GM12878 (cell line): Measurements from ENCODE around the gene MED13L. TPM values are rescaled to one million over a fixed set of nuclear protein-coding genes. Genes with fewer than 3 reads are reported as not detected.
A peak's percentile ranks its signal among the peaks of the same experiment; 100 is the strongest.

Source experiments
- BCL11A ChIP-seq: IDR thresholded peaks from 2 replicates; pipeline ENCODE4 v1.6.1; 2011; ENCODE audit warnings: low read depth, low read length
- CEBPB ChIP-seq, 2 experiments: fragments of 150-350 bp in 1 of 2; IDR thresholded peaks; 2 replicates each; pipeline ENCODE4 v1.6.1; 2012 to 2014; ENCODE audit warnings: low read depth in 2 of 2, low read length in 2 of 2, borderline replicate concordance in 1 of 2, inconsistent platforms in 1 of 2
- E2F8 ChIP-seq: fragments of 450-650 bp; IDR thresholded peaks from 2 replicates; pipeline ENCODE4 v1.6.1; 2018; ENCODE audit warnings: mild to moderate bottlenecking, low read depth, moderate library complexity; ENCODE audit not compliant: partially characterized antibody
- EGR1 ChIP-seq, 2 experiments: IDR thresholded peaks; 1 replicate in 1 of 2; 2 replicates in 1 of 2; pipeline ENCODE4 v1.6.1; 2011 to 2012; ENCODE audit warnings: low read depth in 2 of 2, low read length in 2 of 2, borderline replicate concordance in 1 of 2, mild to moderate bottlenecking in 1 of 2, moderate library complexity in 1 of 2
- ETV6 ChIP-seq, 2 experiments: fragments of 450-650 bp in 1 of 2; IDR thresholded peaks in 1 of 2; conservative IDR thresholded peaks in 1 of 2; 2 replicates each; pipeline ENCODE4 v1.6.1; 2014; ENCODE audit warnings: antibody characterized with exemption in 1 of 2, borderline replicate concordance in 1 of 2, low read depth in 1 of 2, mild to moderate bottlenecking in 1 of 2, moderate library complexity in 1 of 2
- HSF1 ChIP-seq: fragments of 150-350 bp; IDR thresholded peaks from 2 replicates; pipeline ENCODE4 v1.6.1; 2014; ENCODE audit warnings: mild to moderate bottlenecking, low read depth, low read length
- IRF5 ChIP-seq: fragments of 450-650 bp; IDR thresholded peaks from 2 replicates; pipeline ENCODE4 v1.6.1; 2017; ENCODE audit warnings: borderline replicate concordance
- JUNB ChIP-seq: IDR thresholded peaks from 2 replicates; pipeline ENCODE4 v1.6.1; 2016; ENCODE audit warnings: antibody characterized with exemption, mild to moderate bottlenecking
- MAX ChIP-seq: IDR thresholded peaks from 2 replicates; pipeline ENCODE4 v1.6.1; 2012; ENCODE audit warnings: low read depth, low read length, improper control_type of control experiment
- MYB ChIP-seq: fragments of 150-350 bp; IDR thresholded peaks from 2 replicates; pipeline ENCODE4 v1.6.1; 2014; ENCODE audit warnings: mild to moderate bottlenecking, low read depth, low read length, borderline replicate concordance
- NR2C2 ChIP-seq: IDR thresholded peaks from 2 replicates; pipeline ENCODE4 v1.6.1; 2011; ENCODE audit warnings: borderline replicate concordance, low read depth; ENCODE audit not compliant: control insufficient read depth, insufficient read length
- RAD51 ChIP-seq: fragments of 450-650 bp; IDR thresholded peaks from 2 replicates; pipeline ENCODE4 v1.6.1; 2016; ENCODE audit warnings: moderate library complexity, mild to moderate bottlenecking, inconsistent platforms
- RFX5 ChIP-seq: IDR thresholded peaks from 2 replicates; pipeline ENCODE4 v1.6.1; 2011; ENCODE audit warnings: low read depth, low read length, improper control_type of control experiment
- SMAD1 ChIP-seq: fragments of 450-650 bp; IDR thresholded peaks from 2 replicates; pipeline ENCODE4 v1.6.1; 2018; ENCODE audit warnings: mild to moderate bottlenecking, low read depth; ENCODE audit not compliant: partially characterized antibody
- SMARCA5 ChIP-seq: fragments of 450-650 bp; IDR thresholded peaks from 2 replicates; pipeline ENCODE4 v1.6.1; 2017; ENCODE audit warnings: mild to moderate bottlenecking
- SPI1 ChIP-seq: IDR thresholded peaks from 2 replicates; pipeline ENCODE4 v1.6.1; 2011; ENCODE audit warnings: low read depth, mild to moderate bottlenecking, low read length, moderate library complexity, borderline replicate concordance; ENCODE audit not compliant: insufficient read depth
- SREBF1 ChIP-seq: IDR thresholded peaks from 2 replicates; pipeline ENCODE4 v1.6.1; 2012; ENCODE audit warnings: mild to moderate bottlenecking, low read length
- STAT3 ChIP-seq: IDR thresholded peaks from 2 replicates; pipeline ENCODE4 v1.6.1; 2011; ENCODE audit warnings: low read depth, low read length, improper control_type of control experiment
- SUZ12 ChIP-seq: fragments of 200-600 bp; sonication (generic); IDR thresholded peaks from one replicate; pipeline ENCODE4 v1.6.1; 2018; ENCODE audit warnings: antibody characterized with exemption, mild to moderate bottlenecking; ENCODE audit not compliant: unreplicated experiment
- TBL1XR1 ChIP-seq: IDR thresholded peaks from 2 replicates; pipeline ENCODE4 v1.6.1; 2012; ENCODE audit warnings: low read depth, low read length, improper control_type of control experiment
- ZBTB11 ChIP-seq: fragments of 450-650 bp; formaldehyde crosslinking; IDR thresholded peaks from 2 replicates; pipeline ENCODE4 v1.5.0; 2022; ENCODE audit warnings: mild to moderate bottlenecking, missing genetic modification characterization
- ZNF384 ChIP-seq: IDR thresholded peaks from 2 replicates; pipeline ENCODE4 v1.6.1; 2012; ENCODE audit warnings: low read depth, mild to moderate bottlenecking, low read length, improper control_type of control experiment, borderline replicate concordance
- polyA plus RNA-seq, 11 experiments: library from polyadenylated mRNA; depleted of rRNA in 4 of 11; unstranded in 6 of 11; stranded (reverse) in 5 of 11; fragments of >200 nt; fragmentation: Nextera tagmentation in 4 of 11; fragmentation: Illumina TruSeq in 1 of 11; extraction: Ambion mirVana in 4 of 11; extraction: Trizol in 1 of 11; gene quantifications; 1 replicate in 1 of 11; 2 replicates in 10 of 11; pipeline versions ENCODE4 v1.2.1 to v1.2.3, GENCODE V29; 2011 to 2016; ENCODE audit warnings: inconsistent platforms in 2 of 11, missing spikeins in 2 of 11, low read depth in 1 of 11
- total RNA-seq, 4 experiments: library from RNA; depleted of rRNA in 3 of 4; stranded (reverse); fragments of >200 nt in 3 of 4; fragmentation: Illumina TruSeq in 1 of 4; extraction: Trizol in 1 of 4; gene quantifications; 2 replicates each; pipeline versions ENCODE4 v1.2.1 to v1.2.3, GENCODE V29; 2013 to 2021

The MED13L gene
- total and polyA plus RNA-seq, 10 of the 15 experiments (the other 5 are each of a cell fraction or from before 2014, with no cell fraction given): 3.7 to 30.1 (median 9.1) TPM

GRCh38 chr12:116060764-116061163 lies 216.7 kb downstream of the MED13L start (continued):
- TF ChIP-seq E2F8: no peak
- TF ChIP-seq SMAD1: no peak
- no peak for TF ChIP-seq RAD51
- TF ChIP-seq IRF5: no peak
- TF ChIP-seq HSF1: no peak
- no peak for TF ChIP-seq SUZ12
- no peak for TF ChIP-seq NR2C2
- no peak for TF ChIP-seq TBL1XR1
- no peak for TF ChIP-seq ZBTB11
- TF ChIP-seq EGR1 (IDR thresholded peaks at IDR 0.05; ENCODE audit: borderline replicate concordance in 1 of 2, low read depth in 2 of 2, low read length in 2 of 2): no peak
- peak; percentile 31; the same call in 1 of the 2 replicates for TF ChIP-seq SPI1
- no peak for TF ChIP-seq MYB
- TF ChIP-seq BCL11A: no peak
- TF ChIP-seq RFX5: no peak
- TF ChIP-seq ZNF384: no peak
- no peak for TF ChIP-seq STAT3
- no peak for TF ChIP-seq SREBF1
- no peak for TF ChIP-seq MAX
- no peak for TF ChIP-seq SMARCA5
- TF ChIP-seq ETV6 (conservative IDR thresholded peaks at IDR 0.05 in 1 of 2, IDR thresholded peaks at IDR 0.05 in 1 of 2; ENCODE audit: borderline replicate concordance in 1 of 2, low read depth in 1 of 2): 0 out of 4 replicates have a peak, but pooled peaks of 1 of the 2 experiments have one; percentile 20
- TF ChIP-seq CEBPB (IDR thresholded peaks at IDR 0.05; ENCODE audit: borderline replicate concordance in 1 of 2, low read depth in 2 of 2, low read length in 2 of 2): no peak
- peak; percentile 66 for TF ChIP-seq JUNB
